Fibroblast of villous mesenchyme (primary cell): Measurements from ENCODE around the gene P2RY11. TPM values are rescaled to one million over a fixed set of nuclear protein-coding genes. Genes with fewer than 3 reads are reported as not detected.

ENCODE experiments used
- DNase-seq: peaks from one replicate; pipeline ENCODE4 v3.0.0-alpha.2; 2010; ENCODE audit warnings: low read depth
- H3K4me3 ChIP-seq: 2 replicates; pipeline ENCODE4 v1.5.1; 2011; ENCODE audit warnings: low read depth, mild to moderate bottlenecking, low read length
- CTCF ChIP-seq: IDR thresholded peaks from 2 replicates; pipeline ENCODE4 v1.5.1; 2012; ENCODE audit warnings: low read depth, mild to moderate bottlenecking, low read length; ENCODE audit not compliant: insufficient read depth
- total RNA-seq: library from RNA; depleted of rRNA; stranded (reverse); fragments of >200 nt; gene quantifications from 2 replicates; pipeline ENCODE4 v1.2.3, GENCODE V29; 2012

P2RY11 gene
- total RNA-seq, 1 donor = 0.43 TPM

GRCh38 chr19:10141479-10141878 is 30.0 kb downstream of the P2RY11 start:
- no peak for DNase-seq
- no peak overlapping the region for H3K4me3 ChIP-seq
- TF ChIP-seq CTCF = no peak

- TF ChIP-seq CTCF = no peak
- DNase-seq = no peak
- no peak overlapping the region for H3K4me3 ChIP-seq
Observed at GRCh38 chr19:10141973-10142372, 30.5 kb downstream of the P2RY11 start.

- DNase-seq = no peak
Observed at GRCh38 chr19:10142701-10143375, 31.3 kb downstream of the P2RY11 start.

DNA sequence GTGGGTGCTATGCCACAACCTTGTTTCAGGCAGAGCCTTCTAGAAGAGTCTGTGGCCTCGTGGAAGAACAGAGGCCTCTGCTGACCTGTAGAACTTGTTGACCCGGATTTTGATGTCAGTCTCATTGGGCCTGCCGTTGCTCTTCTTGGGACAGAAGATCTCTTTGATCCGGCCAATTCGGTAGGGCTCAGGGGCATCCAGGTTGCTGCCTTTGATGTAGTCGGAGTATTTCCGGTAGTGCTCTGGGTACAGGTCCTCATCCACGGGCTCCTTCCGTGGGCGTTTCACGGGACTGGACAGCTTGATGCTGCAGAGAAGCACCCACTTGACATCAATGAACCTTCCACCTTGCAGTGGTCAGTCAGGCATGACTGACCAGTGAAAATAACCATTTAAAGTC is 32.2 kb downstream of the P2RY11 start:
- no peak overlapping the region for H3K4me3 ChIP-seq
- no peak for TF ChIP-seq CTCF
- DNase-seq = no peak

More at GRCh38 chr19:10142701-10143375, 31.3 kb downstream of the P2RY11 start:
- TF ChIP-seq CTCF = no peak
- H3K4me3 ChIP-seq = no peak overlapping the region

- no peak overlapping the region for H3K4me3 ChIP-seq
- no peak for TF ChIP-seq CTCF
- no peak for DNase-seq
Observed at GRCh38 chr19:10144361-10144760, 32.9 kb downstream of the P2RY11 start.

DNA sequence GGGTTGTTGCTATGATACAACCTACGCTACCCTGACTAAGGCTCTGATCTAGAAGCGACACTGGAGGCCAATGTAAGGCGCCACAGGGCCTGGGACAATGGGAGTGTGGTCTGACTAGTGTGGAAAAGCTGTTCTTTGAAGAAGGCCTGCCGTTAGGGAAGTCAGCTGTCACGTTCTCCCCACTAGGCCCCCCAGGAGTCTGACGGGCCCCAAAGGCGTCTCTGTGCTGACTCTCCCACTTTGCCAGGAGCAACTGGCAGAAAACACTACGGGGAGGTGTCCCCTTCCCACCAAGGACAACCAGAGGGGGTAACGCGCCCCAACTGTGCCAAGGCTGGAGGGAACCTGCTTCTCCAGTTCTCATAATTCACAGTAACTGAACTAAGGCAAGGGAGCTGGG is 33.5 kb downstream of the P2RY11 start:
- DNase-seq = no peak
- no peak for TF ChIP-seq CTCF
- H3K4me3 ChIP-seq = no peak overlapping the region

GRCh38 chr19:10146142-10146541 is 34.6 kb downstream of the P2RY11 start:
- TF ChIP-seq CTCF = no peak
- DNase-seq = no peak
- no peak overlapping the region for H3K4me3 ChIP-seq
